HG03442 (cell line): ENCODE measurements around the gene CHRND.

Experiments
- ATAC-seq: cut with Tn5 transposase; IDR thresholded peaks from one replicate; pipeline ENCODE4 v1.9.1; 2021; ENCODE audit warnings: mild to moderate bottlenecking, moderate library complexity; ENCODE audit not compliant: unreplicated experiment

Gene CHRND

GRCh38 chr2:232487385-232488096 is 38.4 kb upstream of the CHRND start, which contains the start of gene ECEL1:
TSS of gene ECEL1 (minus strand) at chr2:232487834. CDS start at chr2:232486653, 1,181 bp downstream.
- ATAC-seq = no peak

- ATAC-seq = no peak
Measured at GRCh38 chr2:232488097-232488711, 37.8 kb upstream of the CHRND start.

- ATAC-seq = no peak
Measured at GRCh38 chr2:232488721-232489300, 37.1 kb upstream of the CHRND start.

GRCh38 chr2:232489516-232490220 is 36.3 kb upstream of the CHRND start:
- no peak for ATAC-seq

- no peak for ATAC-seq
Measured at GRCh38 chr2:232490221-232491138, 35.5 kb upstream of the CHRND start.

GRCh38 chr2:232491139-232491780 is 34.7 kb upstream of the CHRND start:
- ATAC-seq = no peak

- no peak for ATAC-seq
Measured at GRCh38 chr2:232492236-232492848, 33.6 kb upstream of the CHRND start.

- ATAC-seq = no peak
Measured at GRCh38 chr2:232492963-232493700, 32.8 kb upstream of the CHRND start.

GRCh38 chr2:232493701-232494474 is 32.1 kb upstream of the CHRND start:
- no peak for ATAC-seq

GRCh38 chr2:232494542-232494941 is 31.4 kb upstream of the CHRND start:
- ATAC-seq = no peak

- ATAC-seq = no peak
Measured at GRCh38 chr2:232495292-232495691, 30.7 kb upstream of the CHRND start.

- no peak for ATAC-seq
Measured at GRCh38 chr2:232496501-232497270, 29.3 kb upstream of the CHRND start.

GRCh38 chr2:232497348-232497747 is 28.6 kb upstream of the CHRND start:
- no peak for ATAC-seq

GRCh38 chr2:232498452-232498851 is 27.5 kb upstream of the CHRND start:
- ATAC-seq = no peak

- ATAC-seq = no peak
Measured at GRCh38 chr2:232501331-232501771, 24.6 kb upstream of the CHRND start.

- no peak for ATAC-seq
Measured at GRCh38 chr2:232501794-232502390, 24.1 kb upstream of the CHRND start.

GRCh38 chr2:232502511-232502910 is 23.4 kb upstream of the CHRND start:
- ATAC-seq = no peak
